ENCODE data around the gene TCF7L1.

DNA sequence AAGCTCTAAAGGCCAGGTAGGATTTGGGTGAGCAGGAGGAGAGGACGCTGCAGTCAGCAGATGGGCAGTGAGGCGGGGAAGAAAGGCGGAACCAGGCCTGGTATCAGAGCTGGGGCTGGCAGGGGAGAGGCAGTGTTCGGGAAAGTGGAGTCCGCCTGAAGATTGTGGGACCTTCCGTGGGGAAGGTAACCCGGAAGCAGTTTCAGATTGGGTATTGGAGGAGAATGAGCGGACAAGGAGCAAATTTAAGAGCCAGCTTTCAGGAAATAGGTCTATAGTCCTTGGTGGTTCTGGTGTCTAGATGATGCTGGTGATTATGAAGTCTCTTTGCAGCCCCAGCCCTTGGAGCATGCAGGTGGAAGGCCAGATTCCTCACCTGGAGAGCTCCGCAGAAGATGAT, 51.0 kb downstream of the TCF7L1 start:
- TF ChIP-seq CTCF (IDR thresholded peaks at IDR 0.05; ENCODE audit: low read depth, low read length) (no peak), EZH2phosphoT487 (IDR thresholded peaks at IDR 0.05; ENCODE audit: low read depth) (no peak)
